Measurements from ENCODE around the gene SRCIN1.

SRCIN1 gene

GRCh38 chr17:38578229-38579082, 27.3 kb downstream of the SRCIN1 start:
- DNase-seq: no peak

GRCh38 chr17:38577645-38578173, 28.0 kb downstream of the SRCIN1 start:
- DNase-seq: no peak

DNA sequence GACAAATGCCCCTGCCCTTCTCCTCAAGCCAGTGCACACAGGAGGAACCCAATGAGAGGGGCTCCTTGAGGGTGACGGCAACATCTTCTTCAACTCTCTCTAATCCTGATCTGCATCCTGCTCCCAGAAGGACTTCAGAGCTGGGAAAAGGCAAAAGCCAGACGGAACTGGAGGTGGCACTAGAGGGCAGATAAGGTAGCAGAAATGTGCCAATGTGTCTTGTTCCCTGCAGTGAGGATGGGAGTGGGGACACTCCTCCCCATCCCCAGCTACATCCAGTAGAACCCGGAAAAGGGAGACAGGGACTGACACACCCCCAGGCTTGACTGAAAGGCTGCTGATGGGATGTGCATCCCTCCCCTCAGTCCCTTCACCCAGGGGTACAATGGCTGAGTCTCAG, 28.5 kb downstream of the SRCIN1 start:
- no peak for DNase-seq

DNA sequence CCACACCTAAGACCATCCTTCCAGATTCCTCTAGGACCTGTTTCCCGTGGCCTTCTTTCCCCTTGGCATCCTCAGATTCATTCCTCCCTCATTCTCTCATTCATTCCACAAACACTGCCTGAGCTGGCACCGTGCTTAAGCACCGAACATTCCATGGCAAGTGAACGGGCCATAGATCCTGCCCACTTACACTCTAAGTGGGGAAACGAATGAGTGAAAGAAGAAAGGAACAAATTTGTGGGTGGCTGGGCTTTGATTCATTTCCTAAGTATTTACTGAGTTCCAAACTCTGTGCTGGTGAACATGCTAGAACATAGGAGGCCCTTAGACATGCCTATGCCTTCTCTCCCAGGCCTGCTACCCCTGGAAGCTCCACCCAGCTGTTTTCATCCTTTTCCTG, 30.0 kb downstream of the SRCIN1 start:
- no peak for DNase-seq

DNA sequence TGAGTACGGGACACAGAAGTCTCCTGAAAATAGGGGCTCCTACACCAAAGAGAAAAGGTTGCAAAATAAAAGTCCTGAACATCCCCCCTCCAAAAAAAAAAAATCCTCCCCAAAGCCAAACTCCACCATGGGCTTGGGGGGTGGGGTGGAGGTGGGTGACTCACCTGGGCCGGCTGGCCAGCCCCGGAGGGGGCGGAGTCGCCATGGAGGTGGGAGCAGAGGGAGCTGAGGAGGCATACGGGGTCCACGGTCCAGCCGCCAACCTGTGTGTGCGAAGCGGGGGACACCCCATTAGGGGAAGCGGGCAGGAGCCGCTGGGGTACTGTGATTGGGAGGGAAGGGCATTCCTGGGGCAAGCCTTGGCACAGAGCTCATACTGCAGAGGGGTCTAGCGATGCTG, 31.0 kb downstream of the SRCIN1 start:
- DNase-seq: no peak

- DNase-seq: no peak
Observed at GRCh38 chr17:38572669-38573365, 32.9 kb downstream of the SRCIN1 start.

GRCh38 chr17:38571833-38572668, 33.7 kb downstream of the SRCIN1 start:
- no peak for DNase-seq

DNA sequence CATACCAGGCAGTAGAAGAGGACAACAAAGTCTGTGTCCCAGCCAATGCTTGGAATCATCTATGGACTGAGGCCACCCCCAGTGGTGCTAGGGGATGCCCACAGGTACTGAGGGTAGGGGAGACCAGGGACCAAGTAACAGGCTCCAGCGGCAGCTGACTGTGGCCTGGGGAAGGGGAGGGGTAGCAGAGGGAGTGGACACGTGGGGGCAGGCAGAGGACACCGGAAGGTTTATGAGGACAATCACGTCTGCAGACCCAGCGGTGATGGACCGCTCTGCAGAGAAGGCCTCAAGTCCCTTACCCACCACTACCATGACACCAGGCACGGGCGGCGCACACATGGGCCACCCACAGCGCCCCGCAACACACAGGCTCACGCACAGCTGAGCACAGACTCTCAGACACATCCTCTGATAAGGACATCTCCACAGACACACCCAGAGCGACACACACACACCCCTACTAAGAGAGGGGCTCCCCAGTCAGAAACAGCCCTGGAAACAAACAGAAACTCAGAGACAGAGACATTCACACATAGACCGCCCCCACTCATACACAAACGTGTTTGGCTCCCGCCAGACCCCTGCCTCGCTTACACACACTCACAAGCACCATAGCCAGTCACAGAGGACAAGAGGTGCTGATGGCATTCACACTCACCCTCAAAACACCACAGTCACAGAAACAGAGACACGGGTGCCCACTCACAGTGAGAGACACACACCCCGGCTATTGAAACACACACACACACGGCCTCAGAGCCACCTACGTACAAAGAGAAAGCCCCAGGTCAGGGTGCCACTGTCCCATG, 35.8 kb downstream of the SRCIN1 start:
- DNase-seq: no peak

DNA sequence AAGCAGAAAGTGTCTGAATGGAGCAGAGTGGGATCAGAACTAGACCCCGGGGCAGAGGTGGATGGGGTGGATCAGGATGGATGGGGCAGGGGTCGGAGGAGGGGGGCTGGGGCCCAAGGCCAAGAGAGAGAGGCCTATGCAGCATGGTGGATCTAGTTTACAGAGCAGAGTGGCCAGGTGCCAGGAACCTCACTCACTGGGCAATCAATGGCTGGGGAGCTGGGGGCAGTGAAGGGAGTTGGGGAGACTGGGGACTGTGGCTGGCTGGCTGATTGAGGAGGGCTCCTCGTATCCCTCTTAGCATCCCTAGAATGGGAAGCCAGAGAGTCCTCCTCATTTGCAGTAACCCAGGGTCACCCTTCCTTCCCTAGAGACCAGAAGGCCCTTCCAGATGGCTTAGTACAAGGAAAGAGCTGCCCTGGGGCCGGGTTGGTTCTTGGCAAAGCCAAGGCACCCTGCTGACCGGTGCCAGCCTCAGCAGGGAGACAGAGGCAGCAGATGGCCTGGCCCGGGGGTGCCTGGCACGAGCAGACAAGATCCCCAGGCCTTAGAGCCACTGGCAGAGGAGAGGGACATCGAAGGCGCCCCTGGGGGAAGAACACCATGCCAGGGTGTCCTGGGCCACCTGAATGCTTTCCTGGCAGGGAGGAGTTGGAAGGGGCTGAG, 36.8 kb downstream of the SRCIN1 start:
- no peak for DNase-seq

GRCh38 chr17:38568274-38568673, 37.5 kb downstream of the SRCIN1 start:
- DNase-seq: no peak

GRCh38 chr17:38567350-38567749, 38.4 kb downstream of the SRCIN1 start:
- DNase-seq: no peak

GRCh38 chr17:38566666-38567031, 39.1 kb downstream of the SRCIN1 start:
- DNase-seq: no peak

GRCh38 chr17:38565853-38566665, 39.7 kb downstream of the SRCIN1 start:
- DNase-seq: no peak

DNA sequence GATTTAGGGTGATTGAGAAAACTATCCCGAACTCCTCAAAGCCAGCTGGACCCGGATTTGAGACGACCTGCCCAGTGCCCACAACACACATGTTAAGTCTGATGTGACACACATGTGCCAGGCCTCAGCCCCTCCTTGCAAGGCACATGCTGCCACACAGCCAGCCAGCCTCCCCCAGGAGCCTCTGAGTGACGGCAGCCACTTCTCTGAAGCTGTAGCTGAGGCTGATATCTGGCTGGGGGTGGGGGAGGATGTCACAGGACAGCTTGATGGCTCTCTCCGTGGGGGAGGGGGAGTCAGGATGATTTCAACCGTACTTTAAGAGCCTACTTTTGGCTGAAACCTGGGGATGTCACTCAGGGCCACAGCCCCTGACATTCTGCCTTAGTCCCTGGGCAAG, 40.9 kb downstream of the SRCIN1 start:
- no peak for DNase-seq

DNA sequence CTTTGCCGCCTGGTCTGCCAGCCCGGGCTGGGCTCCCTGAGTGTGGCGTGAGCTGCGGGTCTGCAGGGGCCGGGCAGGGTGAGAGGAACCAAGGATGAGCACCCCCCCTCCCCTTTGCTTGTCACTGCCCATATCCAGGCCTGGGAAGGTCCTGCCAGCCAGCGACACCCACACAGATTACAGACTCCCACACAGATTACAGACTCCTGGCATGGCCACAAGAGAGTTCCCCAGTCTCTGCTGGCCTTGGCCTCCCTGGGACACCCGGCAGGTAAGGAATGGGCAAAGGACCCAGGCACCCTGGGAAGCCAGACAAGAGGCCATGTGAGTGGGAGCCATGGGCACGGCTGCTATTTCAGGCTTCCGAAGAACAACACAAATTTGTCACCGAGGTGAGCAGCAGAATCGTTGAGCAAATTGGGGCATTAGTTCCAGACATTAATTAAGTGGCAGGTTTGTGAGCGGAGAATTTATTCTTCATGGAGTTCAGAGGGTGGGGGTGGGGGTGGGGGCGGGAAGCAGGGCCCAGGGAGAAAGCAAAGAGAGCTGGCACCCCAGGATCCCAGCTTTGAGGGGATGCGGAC, 41.4 kb downstream of the SRCIN1 start:
- no peak for DNase-seq

- DNase-seq: no peak
Observed at GRCh38 chr17:38563362-38564253, 42.1 kb downstream of the SRCIN1 start.

DNA sequence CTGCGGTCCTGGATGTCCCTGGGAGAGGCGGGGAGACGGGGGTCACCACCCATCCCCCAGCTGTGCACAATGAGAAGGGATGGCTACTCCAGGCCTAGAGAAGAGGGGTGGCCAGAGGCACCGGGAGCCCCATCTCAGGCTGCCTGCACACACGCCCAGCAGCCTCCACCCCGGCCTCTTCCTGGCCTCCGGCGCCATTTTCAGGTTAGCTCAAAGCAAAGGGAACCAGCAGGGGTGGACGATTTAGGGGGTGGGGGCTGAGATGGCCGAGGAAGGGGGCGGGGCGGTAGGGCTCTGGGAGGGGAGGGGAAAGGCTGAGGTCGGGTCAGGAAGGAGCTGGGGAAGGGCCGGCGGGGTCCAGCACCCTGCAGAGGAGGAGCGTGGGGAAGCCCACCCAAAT, 42.8 kb downstream of the SRCIN1 start:
- no peak for DNase-seq

- no peak for DNase-seq
Observed at GRCh38 chr17:38562215-38562569, 43.6 kb downstream of the SRCIN1 start.

DNA sequence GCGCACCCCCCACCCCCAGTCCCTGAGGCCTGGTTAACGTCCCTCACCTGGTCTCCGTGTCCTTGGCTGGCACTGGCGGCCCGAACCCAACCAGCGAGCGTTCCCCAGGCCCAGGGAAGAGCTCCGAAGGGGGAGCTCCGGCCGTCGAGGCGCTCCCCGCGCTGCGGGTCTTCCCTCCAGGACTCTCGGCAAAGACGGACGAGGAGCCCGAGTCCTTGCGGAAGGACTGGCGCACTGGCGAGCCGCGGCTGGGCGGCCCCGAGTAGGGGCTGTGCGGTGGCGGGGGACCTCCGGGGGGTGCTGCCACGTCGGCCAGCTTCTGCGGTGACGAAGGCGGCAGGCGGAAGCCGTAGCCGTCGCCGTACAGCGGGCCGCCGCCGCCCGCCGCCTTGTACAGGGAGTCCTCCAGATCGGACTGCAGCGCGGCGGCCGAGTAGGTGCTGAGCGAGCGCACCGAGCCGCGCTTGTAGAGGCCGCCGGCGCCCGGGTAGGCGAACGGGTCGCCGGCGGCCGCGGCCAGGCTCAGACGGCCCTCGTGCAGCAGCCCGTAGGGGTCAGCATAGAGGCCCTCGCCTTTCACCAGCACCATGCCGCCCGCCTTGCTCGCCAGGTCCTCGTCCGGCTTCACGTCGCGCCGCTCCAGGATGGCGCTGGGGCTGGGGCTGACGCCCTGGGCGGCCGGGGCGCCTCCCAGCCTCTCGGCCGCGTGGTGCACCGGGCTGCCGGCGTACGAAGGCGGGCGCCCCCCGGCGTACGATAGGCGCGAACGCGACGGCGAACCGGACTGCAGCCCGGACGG, 44.1 kb downstream of the SRCIN1 start:
- no peak for DNase-seq

Measured in activated CD4-positive, alpha-beta T cell treated with anti-CD3 and anti-CD28 coated beads, Interleukin-2, amount 50 U/mL, for 1 hour (primary cell).